ENCODE results near the gene ANKRD16.

DNA sequence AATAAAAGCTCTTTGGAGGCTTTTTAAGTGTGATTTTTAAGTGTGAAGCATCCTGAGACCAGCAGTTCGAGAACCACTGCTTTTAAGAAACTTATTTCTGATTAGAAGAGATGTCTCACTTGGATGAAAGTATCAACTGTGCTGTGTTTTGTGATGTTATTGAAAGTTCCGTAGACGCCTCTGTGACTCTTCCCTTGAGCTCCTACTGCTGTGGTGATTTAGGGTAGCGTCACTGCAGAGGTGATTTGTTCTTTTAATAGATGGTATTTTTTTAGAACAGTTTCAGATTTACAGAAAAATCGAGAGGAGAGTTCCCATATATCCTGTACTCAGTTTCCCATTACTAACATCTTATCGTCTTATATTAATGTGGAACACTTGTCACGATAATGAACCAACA is 29.9 kb upstream of the ANKRD16 start:
- TF ChIP-seq, protein P1, sequence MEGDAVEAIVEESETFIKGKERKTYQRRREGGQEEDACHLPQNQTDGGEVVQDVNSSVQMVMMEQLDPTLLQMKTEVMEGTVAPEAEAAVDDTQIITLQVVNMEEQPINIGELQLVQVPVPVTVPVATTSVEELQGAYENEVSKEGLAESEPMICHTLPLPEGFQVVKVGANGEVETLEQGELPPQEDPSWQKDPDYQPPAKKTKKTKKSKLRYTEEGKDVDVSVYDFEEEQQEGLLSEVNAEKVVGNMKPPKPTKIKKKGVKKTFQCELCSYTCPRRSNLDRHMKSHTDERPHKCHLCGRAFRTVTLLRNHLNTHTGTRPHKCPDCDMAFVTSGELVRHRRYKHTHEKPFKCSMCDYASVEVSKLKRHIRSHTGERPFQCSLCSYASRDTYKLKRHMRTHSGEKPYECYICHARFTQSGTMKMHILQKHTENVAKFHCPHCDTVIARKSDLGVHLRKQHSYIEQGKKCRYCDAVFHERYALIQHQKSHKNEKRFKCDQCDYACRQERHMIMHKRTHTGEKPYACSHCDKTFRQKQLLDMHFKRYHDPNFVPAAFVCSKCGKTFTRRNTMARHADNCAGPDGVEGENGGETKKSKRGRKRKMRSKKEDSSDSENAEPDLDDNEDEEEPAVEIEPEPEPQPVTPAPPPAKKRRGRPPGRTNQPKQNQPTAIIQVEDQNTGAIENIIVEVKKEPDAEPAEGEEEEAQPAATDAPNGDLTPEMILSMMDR (IDR thresholded peaks at IDR 0.05): no peak
- TF ChIP-seq, protein P2, sequence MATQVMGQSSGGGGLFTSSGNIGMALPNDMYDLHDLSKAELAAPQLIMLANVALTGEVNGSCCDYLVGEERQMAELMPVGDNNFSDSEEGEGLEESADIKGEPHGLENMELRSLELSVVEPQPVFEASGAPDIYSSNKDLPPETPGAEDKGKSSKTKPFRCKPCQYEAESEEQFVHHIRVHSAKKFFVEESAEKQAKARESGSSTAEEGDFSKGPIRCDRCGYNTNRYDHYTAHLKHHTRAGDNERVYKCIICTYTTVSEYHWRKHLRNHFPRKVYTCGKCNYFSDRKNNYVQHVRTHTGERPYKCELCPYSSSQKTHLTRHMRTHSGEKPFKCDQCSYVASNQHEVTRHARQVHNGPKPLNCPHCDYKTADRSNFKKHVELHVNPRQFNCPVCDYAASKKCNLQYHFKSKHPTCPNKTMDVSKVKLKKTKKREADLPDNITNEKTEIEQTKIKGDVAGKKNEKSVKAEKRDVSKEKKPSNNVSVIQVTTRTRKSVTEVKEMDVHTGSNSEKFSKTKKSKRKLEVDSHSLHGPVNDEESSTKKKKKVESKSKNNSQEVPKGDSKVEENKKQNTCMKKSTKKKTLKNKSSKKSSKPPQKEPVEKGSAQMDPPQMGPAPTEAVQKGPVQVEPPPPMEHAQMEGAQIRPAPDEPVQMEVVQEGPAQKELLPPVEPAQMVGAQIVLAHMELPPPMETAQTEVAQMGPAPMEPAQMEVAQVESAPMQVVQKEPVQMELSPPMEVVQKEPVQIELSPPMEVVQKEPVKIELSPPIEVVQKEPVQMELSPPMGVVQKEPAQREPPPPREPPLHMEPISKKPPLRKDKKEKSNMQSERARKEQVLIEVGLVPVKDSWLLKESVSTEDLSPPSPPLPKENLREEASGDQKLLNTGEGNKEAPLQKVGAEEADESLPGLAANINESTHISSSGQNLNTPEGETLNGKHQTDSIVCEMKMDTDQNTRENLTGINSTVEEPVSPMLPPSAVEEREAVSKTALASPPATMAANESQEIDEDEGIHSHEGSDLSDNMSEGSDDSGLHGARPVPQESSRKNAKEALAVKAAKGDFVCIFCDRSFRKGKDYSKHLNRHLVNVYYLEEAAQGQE (IDR thresholded peaks at IDR 0.05; ENCODE audit: insufficient read depth in 1 of 2, low read depth in 2 of 2, low read length in 1 of 2): no peak
- no peak for TF ChIP-seq POLR2AphosphoS5 (IDR thresholded peaks at IDR 0.05; ENCODE audit: low read depth, low read length)

Measured in Panc1 (cell line).